CD4-positive, CD25-positive, alpha-beta regulatory T cell (primary cell): ENCODE measurements around the gene MLX. TPM values are rescaled to one million over a fixed set of nuclear protein-coding genes. Genes with fewer than 3 reads are reported as not detected.
"Not testable (repeated sequence)": the region's sequence is repeated elsewhere in the genome, so short reads cannot be mapped to it uniquely, and the experiment has no call there.

Experiments used
- ATAC-seq, 2 donors: fragments of 150-1000 bp; cut with Tn5 transposase; one replicate each; pipeline ENCODE4 v1.10.0; 2021; ENCODE audit warnings: low read depth in 2 of 2, moderate number of reproducible peaks in 2 of 2, moderate library complexity in 1 of 2
- DNase-seq, 3 donors: peaks; one replicate each; pipeline versions ENCODE4 v3.0.0 to v3.0.0-alpha.2; 2012 to 2022; ENCODE audit warnings: mixed read lengths in 1 of 3
- H3K27ac ChIP-seq: one replicate; pipeline ENCODE4 v1.7.0; 2013; ENCODE audit warnings: mild to moderate bottlenecking, low read length; ENCODE audit not compliant: insufficient read depth, poor library complexity, severe bottlenecking
- H3K27me3 ChIP-seq: one replicate; pipeline ENCODE4 v1.7.0; 2013; ENCODE audit warnings: low read length; ENCODE audit not compliant: control insufficient read depth, insufficient read depth
- H3K36me3 ChIP-seq: one replicate; pipeline ENCODE4 v1.7.0; 2013; ENCODE audit warnings: mild to moderate bottlenecking, low read length, moderate library complexity; ENCODE audit not compliant: control insufficient read depth, insufficient read depth
- H3K4me1 ChIP-seq: 2 replicates; pipeline ENCODE4 v1.7.0; 2013; ENCODE audit warnings: mild to moderate bottlenecking, low read length; ENCODE audit not compliant: insufficient read depth, control insufficient read depth, poor library complexity, severe bottlenecking
- H3K4me3 ChIP-seq: one replicate; pipeline ENCODE4 v1.7.0; 2013; ENCODE audit warnings: low read depth, mild to moderate bottlenecking, low read length, moderate library complexity
- H3K9me3 ChIP-seq, 2 experiments: 1 replicate in 1 of 2; 2 replicates in 1 of 2; pipeline ENCODE4 v1.7.0; 2013; ENCODE audit warnings: low read length in 2 of 2, mild to moderate bottlenecking in 1 of 2, moderate library complexity in 1 of 2; ENCODE audit not compliant: control insufficient read depth in 2 of 2
- H3K27ac Mint-ChIP-seq, 3 donors: one replicate each; pipeline ENCODE4 v1.8.0; 2020 to 2022; ENCODE audit warnings: mild to moderate bottlenecking in 3 of 3, mixed read lengths in 3 of 3, moderate library complexity in 2 of 3
- H3K27me3 Mint-ChIP-seq: one replicate; pipeline ENCODE4 v1.8.0; 2022; ENCODE audit warnings: mild to moderate bottlenecking, mixed read lengths
- H3K36me3 Mint-ChIP-seq: one replicate; pipeline ENCODE4 v1.8.0; 2020; ENCODE audit warnings: mixed read lengths
- H3K4me1 Mint-ChIP-seq, 4 donors: one replicate each; pipeline ENCODE4 v1.8.0; 2020 to 2022; ENCODE audit warnings: mixed read lengths in 4 of 4, mild to moderate bottlenecking in 1 of 4
- H3K4me3 Mint-ChIP-seq, 4 donors: one replicate each; pipeline ENCODE4 v1.8.0; 2020 to 2022; ENCODE audit warnings: mild to moderate bottlenecking in 4 of 4, mixed read lengths in 4 of 4, moderate library complexity in 3 of 4
- H3K9me3 Mint-ChIP-seq, 7 donors: one replicate each; pipeline ENCODE4 v1.8.0; 2020 to 2022; ENCODE audit warnings: mixed read lengths in 7 of 7, mild to moderate bottlenecking in 3 of 7, moderate library complexity in 2 of 7
- polyA plus RNA-seq, 4 donors: library from polyadenylated mRNA; unstranded; fragments of 300-500 nt; fragmentation: Illumina TruSeq; gene quantifications; one replicate each; pipeline ENCODE4 v1.2.3, GENCODE V29; 2021
- total RNA-seq: library from RNA; stranded (reverse); gene quantifications from one replicate; pipeline ENCODE4 v1.2.3, GENCODE V29; 2022

The MLX gene
- total and polyA plus RNA-seq, 5 donors from 2014 or later: 40.8 to 55.4 (median 44.7) TPM

- Histone ChIP-seq H3K4me3 (peak overlapping the region; percentile 62), H3K36me3 (no peaks in the 10 kb centered on the region), H3K27me3 (no peaks in the 10 kb centered on the region), H3K9me3 (no peaks in the 10 kb centered on the region), H3K4me1 (peaks cover 27% of the 10 kb centered on the region), H3K27ac (peak overlapping the region; percentile 87)
- peak overlapping the region; percentile 77 to 97 (median 94) for H3K27ac Mint-ChIP-seq
- ATAC-seq: peak; percentile 83 to 85
- H3K4me1 Mint-ChIP-seq: peaks cover 0 to 37% (median 18%) of the 10 kb centered on the region in 4 donors
- H3K4me3 Mint-ChIP-seq: peak overlapping the region; percentile 90 to 91 (median 90)
- H3K36me3 Mint-ChIP-seq: no peaks in the 10 kb centered on the region
- peak; percentile 69 to 87 (median 73) for DNase-seq
- no peaks in the 10 kb centered on the region for H3K27me3 Mint-ChIP-seq
- no peaks in the 10 kb centered on the region for H3K9me3 Mint-ChIP-seq
Measured at GRCh38 chr17:42554250-42555121, 12.4 kb upstream of the MLX start.

- H3K36me3 ChIP-seq: no peaks in the 10 kb centered on the region
- Mint-ChIP-seq H3K9me3 (no peaks in the 10 kb centered on the region), H3K36me3 (no peaks in the 10 kb centered on the region), H3K4me1 (peaks cover 0 to 37% (median 18%) of the 10 kb centered on the region in 4 donors), H3K27me3 (no peaks in the 10 kb centered on the region), H3K27ac (peak overlapping the region; percentile 76 to 97 (median 94)), H3K4me3 (peak overlapping the region; percentile 90 to 91 (median 90))
- ATAC-seq (no peak), DNase-seq (no peak)
- no peaks in the 10 kb centered on the region for H3K9me3 ChIP-seq
- no peaks in the 10 kb centered on the region for H3K27me3 ChIP-seq
- H3K4me1 ChIP-seq: peaks cover 27% of the 10 kb centered on the region
- peak overlapping the region; percentile 62 for H3K4me3 ChIP-seq
- peak overlapping the region; percentile 87 for H3K27ac ChIP-seq
Measured at GRCh38 chr17:42555122-42555622, 11.7 kb upstream of the MLX start.

GRCh38 chr17:42555961-42556617 is 10.8 kb upstream of the MLX start:
- H3K9me3 Mint-ChIP-seq, ATAC-seq, H3K27me3 Mint-ChIP-seq, H3K27me3 ChIP-seq, H3K36me3 ChIP-seq, H3K27ac Mint-ChIP-seq, H3K27ac ChIP-seq, H3K9me3 ChIP-seq, H3K4me3 ChIP-seq, H3K36me3 Mint-ChIP-seq, DNase-seq: not testable (repeated sequence)
- peaks cover 26% of the 10 kb centered on the region for H3K4me1 ChIP-seq
- Mint-ChIP-seq H3K4me3 (peak overlapping the region in 3 of 4 donors; percentile 11 to 90 (median 90)), H3K4me1 (peaks cover 0 to 35% (median 18%) of the 10 kb centered on the region in 4 donors)

GRCh38 chr17:42559075-42559474 is 7.8 kb upstream of the MLX start:
- Mint-ChIP-seq H3K4me1 (peaks cover 4 to 40% (median 22%) of the 10 kb centered on the region in 4 donors), H3K27ac (no peak overlapping the region), H3K9me3 (peaks cover 0 to 1% (median 0%) of the 10 kb centered on the region in 7 donors), H3K4me3 (no peak overlapping the region), H3K27me3 (no peaks in the 10 kb centered on the region), H3K36me3 (no peaks in the 10 kb centered on the region)
- Histone ChIP-seq H3K27ac (no peak overlapping the region), H3K9me3 (no peaks in the 10 kb centered on the region), H3K27me3 (no peaks in the 10 kb centered on the region), H3K4me3 (no peak overlapping the region), H3K36me3 (no peaks in the 10 kb centered on the region), H3K4me1 (peaks cover 41% of the 10 kb centered on the region)
- ATAC-seq (no peak), DNase-seq (no peak)

GRCh38 chr17:42560246-42560645 is 6.7 kb upstream of the MLX start:
- Histone ChIP-seq H3K36me3 (peaks cover 9% of the 10 kb centered on the region), H3K27me3 (no peaks in the 10 kb centered on the region), H3K9me3 (no peaks in the 10 kb centered on the region), H3K27ac (no peak overlapping the region), H3K4me1 (peaks cover 29% of the 10 kb centered on the region), H3K4me3 (no peak overlapping the region)
- ATAC-seq (no peak), DNase-seq (no peak)
- no peaks in the 10 kb centered on the region for H3K27me3 Mint-ChIP-seq
- H3K9me3 Mint-ChIP-seq: peaks cover 0 to 2% (median 0%) of the 10 kb centered on the region in 7 donors
- peak overlapping the region in 3 of 4 donors; percentile 62 to 92 (median 89) for H3K4me3 Mint-ChIP-seq
- H3K36me3 Mint-ChIP-seq: no peaks in the 10 kb centered on the region
- H3K27ac Mint-ChIP-seq: peak overlapping the region in 1 of 3 donors; percentile 59
- peaks cover 4 to 40% (median 19%) of the 10 kb centered on the region in 4 donors for H3K4me1 Mint-ChIP-seq

GRCh38 chr17:42561897-42562387 is 5.0 kb upstream of the MLX start, which contains the start of gene COASY:
Gene COASY, plus strand, starts transcription at chr17:42562148. Its CDS starts 475 bp downstream, at chr17:42562623.
- H3K36me3 Mint-ChIP-seq: no peaks in the 10 kb centered on the region
- Histone ChIP-seq H3K4me3 (peak within 1 kb of the TSS; percentile 90), H3K9me3 (no peaks in the 10 kb centered on the region), H3K27ac (peak within 1 kb of the TSS; percentile 71), H3K36me3 (peaks cover 14% of the 10 kb centered on the region), H3K27me3 (no peaks in the 10 kb centered on the region), H3K4me1 (peaks cover 36% of the 10 kb centered on the region)
- H3K4me1 Mint-ChIP-seq: peaks cover 4 to 44% (median 21%) of the 10 kb centered on the region in 4 donors
- DNase-seq (peak; percentile 85 to 97 (median 91)), ATAC-seq (peak; percentile 64 to 67)
- peak within 1 kb of the TSS; percentile 89 to 95 (median 93) for H3K4me3 Mint-ChIP-seq
- H3K27me3 Mint-ChIP-seq: no peaks in the 10 kb centered on the region
- peaks cover 0 to 2% (median 0%) of the 10 kb centered on the region in 7 donors for H3K9me3 Mint-ChIP-seq
- peak within 1 kb of the TSS; percentile 91 to 97 (median 94) for H3K27ac Mint-ChIP-seq

GRCh38 chr17:42562388-42563142 is 4.3 kb upstream of the MLX start:
- H3K27ac ChIP-seq: peak overlapping the region; percentile 71
- peak overlapping the region; percentile 91 to 97 (median 94) for H3K27ac Mint-ChIP-seq
- peak overlapping the region; percentile 90 for H3K4me3 ChIP-seq
- H3K36me3 Mint-ChIP-seq: no peaks in the 10 kb centered on the region
- H3K27me3 Mint-ChIP-seq: no peaks in the 10 kb centered on the region
- peaks cover 4 to 48% (median 21%) of the 10 kb centered on the region in 4 donors for H3K4me1 Mint-ChIP-seq
- H3K9me3 Mint-ChIP-seq: peaks cover 0 to 2% (median 0%) of the 10 kb centered on the region in 7 donors
- no peaks in the 10 kb centered on the region for H3K9me3 ChIP-seq
- ATAC-seq: no peak
- DNase-seq: no peak
- peaks cover 40% of the 10 kb centered on the region for H3K4me1 ChIP-seq
- peaks cover 14% of the 10 kb centered on the region for H3K36me3 ChIP-seq
- no peaks in the 10 kb centered on the region for H3K27me3 ChIP-seq
- H3K4me3 Mint-ChIP-seq: peak overlapping the region; percentile 89 to 95 (median 93)
